ENCODE data around the gene CYRIA.

CYRIA gene

GRCh38 chr2:16655445-16655837 lies 10.2 kb downstream of the CYRIA start:
- Histone ChIP-seq H2BK5ac (ENCODE audit: low read depth, low read length, poor library complexity) (no peak overlapping the region), H3K9ac (ENCODE audit: low read length) (no peak overlapping the region), H3K79me1 (ENCODE audit: low read length) (peaks cover 9% of the 10 kb centered on the region), H3K4me3 (ENCODE audit: low read depth, low read length) (no peak overlapping the region), H4K12ac (ENCODE audit: low read depth, low read length) (no peak overlapping the region), H3K18ac (ENCODE audit: low read length) (no peak overlapping the region), H3K14ac (ENCODE audit: low read length) (no peak overlapping the region), H2AK5ac (ENCODE audit: low read length) (no peak overlapping the region), H3K79me2 (ENCODE audit: control insufficient read depth, insufficient read depth, low read length, poor library complexity) (peaks cover 3% of the 10 kb centered on the region), H3K36me3 (ENCODE audit: control insufficient read depth in 1 of 2, insufficient read depth in 2 of 2, low read length in 2 of 2) (peaks cover 0 to 3% of the 10 kb centered on the region in 2 experiments), H4K91ac (ENCODE audit: low read depth, low read length) (no peak overlapping the region), H3K9me3 (ENCODE audit: insufficient read depth, low read depth, low read length) (no peaks in the 10 kb centered on the region), H3K4me2 (ENCODE audit: low read length) (no peak overlapping the region), H3K27ac (ENCODE audit: low read depth, low read length) (peak overlapping the region; percentile 38), H3K27me3 (ENCODE audit: insufficient read depth, low read length) (no peaks in the 10 kb centered on the region), H2BK120ac (ENCODE audit: insufficient read depth, low read length, poor library complexity) (no peak overlapping the region), H2BK12ac (ENCODE audit: low read length) (no peak overlapping the region), H3K4me1 (ENCODE audit: control insufficient read depth in 1 of 2, insufficient read depth in 2 of 2, low read length in 2 of 2) (peaks cover 11% of the 10 kb centered on the region in 2 experiments), H3K23ac (ENCODE audit: low read length) (peak overlapping the region; percentile 42), H4K8ac (ENCODE audit: low read depth, low read length) (peak overlapping the region; percentile 22), H3K4ac (ENCODE audit: low read depth, low read length) (no peak overlapping the region), H2AFZ (ENCODE audit: insufficient read depth, low read length, poor library complexity) (no peak overlapping the region)
- WGBS (ENCODE audit: extremely low coverage, insufficient coverage, insufficient read length): no CpG with 5 or more reads among the region's 6 CpGs
- DNase-seq: no peak

DNA sequence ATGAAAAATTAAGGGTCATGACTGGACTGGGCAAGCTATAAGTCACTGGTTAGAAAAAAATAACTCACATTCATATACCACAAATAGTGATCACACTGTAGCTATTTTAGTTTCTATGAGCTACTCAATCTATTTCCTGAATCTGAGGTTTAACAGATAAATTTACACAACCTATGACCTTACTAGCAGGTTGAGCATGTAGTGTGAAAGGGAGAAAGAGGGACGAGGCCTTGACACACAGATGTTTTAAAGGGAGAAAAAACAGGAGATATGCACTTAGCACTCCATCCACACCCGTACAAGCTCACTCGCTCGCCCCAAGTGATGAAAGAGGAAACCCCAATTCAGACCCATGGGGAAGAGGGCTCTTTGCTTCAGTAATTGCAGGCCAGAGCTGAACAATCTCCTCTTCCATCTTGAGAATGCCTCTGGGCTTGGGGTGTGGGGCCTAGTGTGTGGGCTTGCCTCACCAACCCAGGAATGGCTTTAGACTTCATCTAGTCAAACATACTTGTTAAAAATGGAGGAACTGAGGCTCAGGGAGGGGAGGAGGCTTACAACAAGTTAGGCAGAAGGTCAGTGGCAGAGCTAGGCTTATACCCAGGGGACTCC lies 10.7 kb downstream of the CYRIA start:
- H3K27me3 ChIP-seq (ENCODE audit: insufficient read depth, low read length): no peaks in the 10 kb centered on the region
- no peak overlapping the region for H2AFZ ChIP-seq (ENCODE audit: insufficient read depth, low read length, poor library complexity)
- H3K4me3 ChIP-seq (ENCODE audit: low read depth, low read length): no peak overlapping the region
- no peak overlapping the region for H2BK12ac ChIP-seq (ENCODE audit: low read length)
- H3K4me2 ChIP-seq (ENCODE audit: low read length): no peak overlapping the region
- no peak overlapping the region for H4K12ac ChIP-seq (ENCODE audit: low read depth, low read length)
- WGBS (ENCODE audit: extremely low coverage, insufficient coverage, insufficient read length): no CpG with 5 or more reads among the region's 4 CpGs
- H4K8ac ChIP-seq (ENCODE audit: low read depth, low read length): no peak overlapping the region
- H3K14ac ChIP-seq (ENCODE audit: low read length): no peak overlapping the region
- H3K18ac ChIP-seq (ENCODE audit: low read length): no peak overlapping the region
- H3K79me2 ChIP-seq (ENCODE audit: control insufficient read depth, insufficient read depth, low read length, poor library complexity): peaks cover 3% of the 10 kb centered on the region
- H3K4ac ChIP-seq (ENCODE audit: low read depth, low read length): no peak overlapping the region
- H2BK5ac ChIP-seq (ENCODE audit: low read depth, low read length, poor library complexity): no peak overlapping the region
- peaks cover 9% of the 10 kb centered on the region for H3K79me1 ChIP-seq (ENCODE audit: low read length)
- H3K9ac ChIP-seq (ENCODE audit: low read length): no peak overlapping the region
- H3K9me3 ChIP-seq (ENCODE audit: insufficient read depth, low read depth, low read length): no peaks in the 10 kb centered on the region
- peak overlapping the region; percentile 38 for H3K27ac ChIP-seq (ENCODE audit: low read depth, low read length)
- no peaks in the 10 kb centered on the region for H3K36me3 ChIP-seq (ENCODE audit: control insufficient read depth in 1 of 2, insufficient read depth in 2 of 2, low read length in 2 of 2)
- H4K91ac ChIP-seq (ENCODE audit: low read depth, low read length): no peak overlapping the region
- H3K23ac ChIP-seq (ENCODE audit: low read length): no peak overlapping the region
- peaks cover 11% of the 10 kb centered on the region in 2 experiments for H3K4me1 ChIP-seq (ENCODE audit: control insufficient read depth in 1 of 2, insufficient read depth in 2 of 2, low read length in 2 of 2)
- H2BK120ac ChIP-seq (ENCODE audit: insufficient read depth, low read length, poor library complexity): no peak overlapping the region
- no peak for DNase-seq
- no peak overlapping the region for H2AK5ac ChIP-seq (ENCODE audit: low read length)

DNA sequence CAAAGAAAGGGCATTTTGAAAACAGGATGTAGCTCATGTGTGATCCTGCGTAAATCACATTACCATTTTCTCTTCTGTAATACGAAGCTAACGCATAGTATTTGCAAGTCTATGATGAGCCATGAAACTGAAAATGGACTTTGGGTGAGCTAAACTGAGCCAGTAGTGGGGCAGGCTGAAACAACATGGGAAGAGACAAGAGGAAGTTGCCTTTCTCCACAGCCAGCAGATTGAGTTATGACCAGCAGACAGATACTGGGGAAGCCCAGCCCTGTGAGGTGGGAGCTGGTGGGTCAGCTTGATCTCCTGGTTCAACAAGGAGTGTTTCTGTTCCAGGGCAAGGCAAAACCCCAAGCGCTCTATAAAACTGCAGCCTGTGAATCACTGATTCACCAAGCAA lies 11.8 kb downstream of the CYRIA start:
- no peak overlapping the region for H4K12ac ChIP-seq (ENCODE audit: low read depth, low read length)
- no peak overlapping the region for H3K23ac ChIP-seq (ENCODE audit: low read length)
- no peak overlapping the region for H2AFZ ChIP-seq (ENCODE audit: insufficient read depth, low read length, poor library complexity)
- H3K9ac ChIP-seq (ENCODE audit: low read length): no peak overlapping the region
- no peak overlapping the region for H2BK5ac ChIP-seq (ENCODE audit: low read depth, low read length, poor library complexity)
- no peak overlapping the region for H3K4me3 ChIP-seq (ENCODE audit: low read depth, low read length)
- WGBS (ENCODE audit: extremely low coverage, insufficient coverage, insufficient read length): no CpG with 5 or more reads among the region's 4 CpGs
- H3K27me3 ChIP-seq (ENCODE audit: insufficient read depth, low read length): no peaks in the 10 kb centered on the region
- no peak overlapping the region for H3K18ac ChIP-seq (ENCODE audit: low read length)
- no peak overlapping the region for H4K91ac ChIP-seq (ENCODE audit: low read depth, low read length)
- H2BK12ac ChIP-seq (ENCODE audit: low read length): no peak overlapping the region
- no peak overlapping the region for H3K4ac ChIP-seq (ENCODE audit: low read depth, low read length)
- no peak overlapping the region for H4K8ac ChIP-seq (ENCODE audit: low read depth, low read length)
- H2AK5ac ChIP-seq (ENCODE audit: low read length): no peak overlapping the region
- no peak overlapping the region for H3K27ac ChIP-seq (ENCODE audit: low read depth, low read length)
- H3K4me1 ChIP-seq (ENCODE audit: control insufficient read depth in 1 of 2, insufficient read depth in 2 of 2, low read length in 2 of 2): peaks cover 10 to 11% of the 10 kb centered on the region in 2 experiments
- no peak overlapping the region for H2BK120ac ChIP-seq (ENCODE audit: insufficient read depth, low read length, poor library complexity)
- H3K36me3 ChIP-seq (ENCODE audit: control insufficient read depth in 1 of 2, insufficient read depth in 2 of 2, low read length in 2 of 2): no peaks in the 10 kb centered on the region
- peak; percentile 30 to 39 for DNase-seq
- no peak overlapping the region for H3K4me2 ChIP-seq (ENCODE audit: low read length)
- no peaks in the 10 kb centered on the region for H3K9me3 ChIP-seq (ENCODE audit: insufficient read depth, low read depth, low read length)
- no peak overlapping the region for H3K14ac ChIP-seq (ENCODE audit: low read length)
- H3K79me2 ChIP-seq (ENCODE audit: control insufficient read depth, insufficient read depth, low read length, poor library complexity): peaks cover 2% of the 10 kb centered on the region
- H3K79me1 ChIP-seq (ENCODE audit: low read length): peaks cover 9% of the 10 kb centered on the region

GRCh38 chr2:16653083-16653375 lies 12.6 kb downstream of the CYRIA start:
- peak overlapping the region; percentile 41 for H3K18ac ChIP-seq (ENCODE audit: low read length)
- H3K4me1 ChIP-seq (ENCODE audit: control insufficient read depth in 1 of 2, insufficient read depth in 2 of 2, low read length in 2 of 2): peaks cover 8 to 11% of the 10 kb centered on the region in 2 experiments
- H3K27me3 ChIP-seq (ENCODE audit: insufficient read depth, low read length): no peaks in the 10 kb centered on the region
- peak overlapping the region; percentile 76 for H4K8ac ChIP-seq (ENCODE audit: low read depth, low read length)
- no peaks in the 10 kb centered on the region for H3K9me3 ChIP-seq (ENCODE audit: insufficient read depth, low read depth, low read length)
- no peaks in the 10 kb centered on the region for H3K79me2 ChIP-seq (ENCODE audit: control insufficient read depth, insufficient read depth, low read length, poor library complexity)
- H3K36me3 ChIP-seq (ENCODE audit: control insufficient read depth in 1 of 2, insufficient read depth in 2 of 2, low read length in 2 of 2): no peaks in the 10 kb centered on the region
- H2BK5ac ChIP-seq (ENCODE audit: low read depth, low read length, poor library complexity): no peak overlapping the region
- H3K4ac ChIP-seq (ENCODE audit: low read depth, low read length): no peak overlapping the region
- H2BK12ac ChIP-seq (ENCODE audit: low read length): no peak overlapping the region
- no peak overlapping the region for H3K27ac ChIP-seq (ENCODE audit: low read depth, low read length)
- no peak overlapping the region for H3K9ac ChIP-seq (ENCODE audit: low read length)
- H3K4me2 ChIP-seq (ENCODE audit: low read length): no peak overlapping the region
- H3K23ac ChIP-seq (ENCODE audit: low read length): no peak overlapping the region
- no peak overlapping the region for H2AK5ac ChIP-seq (ENCODE audit: low read length)
- no peak overlapping the region for H3K4me3 ChIP-seq (ENCODE audit: low read depth, low read length)
- no peak for DNase-seq
- no peak overlapping the region for H4K12ac ChIP-seq (ENCODE audit: low read depth, low read length)
- peak overlapping the region; percentile 59 for H4K91ac ChIP-seq (ENCODE audit: low read depth, low read length)
- peak overlapping the region; percentile 6 for H2AFZ ChIP-seq (ENCODE audit: insufficient read depth, low read length, poor library complexity)
- no CpG with 5 or more reads among the region's 2 CpGs for WGBS (ENCODE audit: extremely low coverage, insufficient coverage, insufficient read length)
- H2BK120ac ChIP-seq (ENCODE audit: insufficient read depth, low read length, poor library complexity): no peak overlapping the region
- H3K14ac ChIP-seq (ENCODE audit: low read length): peak overlapping the region; percentile 28
- peaks cover 9% of the 10 kb centered on the region for H3K79me1 ChIP-seq (ENCODE audit: low read length)
